SK-MEL-5 (cell line): ENCODE results near the gene OXGR1. TPM values are rescaled to one million over a fixed set of nuclear protein-coding genes. Genes with fewer than 3 reads are reported as not detected.
"Not testable (repeated sequence)": the region's sequence is repeated elsewhere in the genome, so short reads cannot be mapped to it uniquely, and the experiment has no call there.

Experiments used
- DNase-seq: peaks from one replicate; pipeline ENCODE4 v3.0.0-alpha.2; 2016; ENCODE audit warnings: low read depth, low spot score
- in situ Hi-C: cut with HindIII; loops from 2 replicates; pipeline ENCODE4 v1.10.0; 2016; ENCODE audit warnings: low sequenced_read_pairs, high pct_unique_total_duplicates, low pct_unique_long_range_greater_than_20kb
- polyA plus RNA-seq, 2 experiments: library from polyadenylated mRNA; depleted of rRNA; stranded (reverse); fragments of >200 nt; gene quantifications; 2 replicates each; pipeline ENCODE4 v1.2.3, GENCODE V29; 2015
- total RNA-seq: library from RNA; depleted of rRNA; stranded (reverse); fragments of >200 nt; shearing (Covaris generic); gene quantifications from 2 replicates; pipeline ENCODE4 v1.2.3, GENCODE V29; 2014; rRNA removed

Gene OXGR1
- total RNA-seq: 0.13 TPM in 1 of 2 replicates, not detected in the other
- 0.13 TPM in 1 of 2 replicates, not detected in the other for polyA plus RNA-seq (2015; cell fraction: cytosol; rRNA removed)
- 0.43 TPM in 1 of 2 replicates, not detected in the other for polyA plus RNA-seq (2015; cell fraction: nucleus; rRNA removed)

GRCh38 chr13:96994017-96994857 lies at the start of gene OXGR1:
OXGR1 (minus strand) TSS chr13:96994476; CDS start chr13:96987759, 6,717 bp downstream.
- in situ Hi-C loops: no loop called here
- no peak for DNase-seq

- in situ Hi-C loops: no loop called here
- DNase-seq: no peak
These were observed 49.0 kb upstream of the OXGR1 start for GRCh38 chr13:97043302-97043701.

GRCh38 chr13:97030705-97031452 lies 36.6 kb upstream of the OXGR1 start:
- in situ Hi-C loops: no loop called here
- DNase-seq: peak; percentile 65

- in situ Hi-C loops: no loop called here
- peak; percentile 76 for DNase-seq
These were observed 34.4 kb upstream of the OXGR1 start for GRCh38 chr13:97028441-97029299.

GRCh38 chr13:97027162-97027554 lies 32.9 kb upstream of the OXGR1 start:
- DNase-seq: no peak
- in situ Hi-C loops: no loop called here

- in situ Hi-C loops: no loop called here
- no peak for DNase-seq
These were observed 32.4 kb upstream of the OXGR1 start for GRCh38 chr13:97026531-97027161.

GRCh38 chr13:97023812-97024211 lies 29.5 kb upstream of the OXGR1 start:
- in situ Hi-C loops: not testable (repeated sequence)

GRCh38 chr13:97023117-97023516 lies 28.8 kb upstream of the OXGR1 start:
- DNase-seq: no peak
- in situ Hi-C loops: no loop called here

More at GRCh38 chr13:97023812-97024211, 29.5 kb upstream of the OXGR1 start:
- not testable (repeated sequence) for DNase-seq

- in situ Hi-C loops: no loop called here
- DNase-seq: no peak
These were observed 27.0 kb upstream of the OXGR1 start for GRCh38 chr13:97021241-97021640.

- in situ Hi-C loops: no loop called here
These were observed 26.5 kb upstream of the OXGR1 start for GRCh38 chr13:97020689-97021240.

GRCh38 chr13:97020194-97020593 lies 25.9 kb upstream of the OXGR1 start:
- in situ Hi-C loops: no loop called here
- DNase-seq: no peak

More at GRCh38 chr13:97020689-97021240, 26.5 kb upstream of the OXGR1 start:
- DNase-seq: no peak

- in situ Hi-C loops: no loop called here
- DNase-seq: no peak
These were observed 25.0 kb upstream of the OXGR1 start for GRCh38 chr13:97019236-97019635.

GRCh38 chr13:97018029-97018819 lies 23.9 kb upstream of the OXGR1 start:
- in situ Hi-C loops: no loop called here
- DNase-seq: peak; percentile 74

- in situ Hi-C loops: no loop called here
- no peak for DNase-seq
These were observed 23.0 kb upstream of the OXGR1 start for GRCh38 chr13:97017322-97017721.

GRCh38 chr13:97015661-97016350 lies 21.5 kb upstream of the OXGR1 start:
- in situ Hi-C loops: no loop called here
- no peak for DNase-seq
